ENCODE results near the gene PPP1R9B. TPM values are rescaled to one million over a fixed set of nuclear protein-coding genes. Genes with fewer than 3 reads are reported as not detected.

Gene PPP1R9B
- total RNA-seq, 1 donor from 2014 or later: 73.6 TPM

DNA sequence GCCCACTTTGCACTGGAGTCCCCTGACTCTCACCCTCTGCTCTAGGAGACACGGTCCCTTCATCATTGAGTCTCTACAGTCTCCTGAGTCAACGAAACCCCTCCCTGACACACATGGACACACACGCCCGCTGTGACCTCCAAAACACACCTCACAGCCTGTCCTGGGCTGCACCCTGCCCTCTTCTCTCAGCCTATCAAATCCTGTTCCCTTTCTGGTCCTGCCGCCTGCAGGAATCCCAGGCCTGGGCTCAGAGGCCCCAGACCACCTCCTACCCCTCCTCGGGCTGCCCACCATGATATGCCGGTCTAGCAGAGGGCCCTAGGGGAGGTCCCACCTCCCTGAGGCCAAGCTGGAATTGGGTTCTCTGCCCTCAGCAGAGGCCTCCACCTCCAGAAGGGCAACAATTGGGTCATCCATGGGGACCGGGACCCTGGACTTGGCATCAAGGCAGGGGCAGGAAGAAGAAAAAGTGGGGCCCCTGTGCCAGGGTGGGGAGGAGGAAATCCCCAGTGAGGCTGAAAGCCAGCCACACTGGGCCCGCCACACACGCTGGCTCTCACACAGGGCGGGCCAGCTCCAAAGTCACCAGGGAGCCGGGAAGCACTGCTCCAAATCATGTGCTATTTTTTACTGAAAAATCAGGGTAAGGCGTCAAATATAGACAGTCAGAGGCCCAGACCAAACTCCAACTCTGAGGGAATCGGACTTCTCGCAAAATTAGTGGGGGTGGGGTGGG lies 3.4 kb downstream of the PPP1R9B start:
- Mint-ChIP-seq H3K27ac (ENCODE audit: unreplicated experiment) (peak overlapping the region; percentile 58), H3K4me3 (ENCODE audit: unreplicated experiment) (peak overlapping the region; percentile 92), H3K36me3 (ENCODE audit: low read depth, unreplicated experiment) (peaks cover 27% of the 10 kb centered on the region), H3K9me3 (ENCODE audit: unreplicated experiment) (no peaks in the 10 kb centered on the region), H3K4me1 (ENCODE audit: low read depth, unreplicated experiment) (peaks cover 13% of the 10 kb centered on the region), H3K27me3 (ENCODE audit: low read depth, unreplicated experiment) (no peaks in the 10 kb centered on the region)
- peak overlapping the region; percentile 89 for H3K4me2 ChIP-seq (ENCODE audit: low read length)
- peak overlapping the region; percentile 71 for H3K9ac ChIP-seq (ENCODE audit: low read length)
- H3K4me3 ChIP-seq (ENCODE audit: insufficient read depth, low read depth, low read length): peak overlapping the region; percentile 71
- H3K27ac ChIP-seq (ENCODE audit: low read depth, low read length): peak overlapping the region; percentile 0
- H2AFZ ChIP-seq (ENCODE audit: low read depth, low read length): no peak overlapping the region
- H3K27me3 ChIP-seq (ENCODE audit: insufficient read depth, low read length): no peaks in the 10 kb centered on the region
- DNase-seq (ENCODE audit: low read depth): no peak
- peaks cover 85% of the 10 kb centered on the region for H3K79me2 ChIP-seq (ENCODE audit: insufficient read depth, low read length)
- H4K20me1 ChIP-seq (ENCODE audit: insufficient read depth, low read length): peaks cover 71% of the 10 kb centered on the region
- no peaks in the 10 kb centered on the region for H3K9me3 ChIP-seq (ENCODE audit: insufficient read depth, low read depth, low read length)
- FAIRE-seq: no peak
- TF ChIP-seq, protein P1, sequence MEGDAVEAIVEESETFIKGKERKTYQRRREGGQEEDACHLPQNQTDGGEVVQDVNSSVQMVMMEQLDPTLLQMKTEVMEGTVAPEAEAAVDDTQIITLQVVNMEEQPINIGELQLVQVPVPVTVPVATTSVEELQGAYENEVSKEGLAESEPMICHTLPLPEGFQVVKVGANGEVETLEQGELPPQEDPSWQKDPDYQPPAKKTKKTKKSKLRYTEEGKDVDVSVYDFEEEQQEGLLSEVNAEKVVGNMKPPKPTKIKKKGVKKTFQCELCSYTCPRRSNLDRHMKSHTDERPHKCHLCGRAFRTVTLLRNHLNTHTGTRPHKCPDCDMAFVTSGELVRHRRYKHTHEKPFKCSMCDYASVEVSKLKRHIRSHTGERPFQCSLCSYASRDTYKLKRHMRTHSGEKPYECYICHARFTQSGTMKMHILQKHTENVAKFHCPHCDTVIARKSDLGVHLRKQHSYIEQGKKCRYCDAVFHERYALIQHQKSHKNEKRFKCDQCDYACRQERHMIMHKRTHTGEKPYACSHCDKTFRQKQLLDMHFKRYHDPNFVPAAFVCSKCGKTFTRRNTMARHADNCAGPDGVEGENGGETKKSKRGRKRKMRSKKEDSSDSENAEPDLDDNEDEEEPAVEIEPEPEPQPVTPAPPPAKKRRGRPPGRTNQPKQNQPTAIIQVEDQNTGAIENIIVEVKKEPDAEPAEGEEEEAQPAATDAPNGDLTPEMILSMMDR (IDR thresholded peaks at IDR 0.05; ENCODE audit: insufficient read depth, low read depth, low read length): no peak
- no peak for TF ChIP-seq EZH2 (IDR thresholded peaks at IDR 0.05; ENCODE audit: insufficient read depth, low read length)
- H3K4me1 ChIP-seq (ENCODE audit: insufficient read depth, low read length): peaks cover 34% of the 10 kb centered on the region
- H3K36me3 ChIP-seq (ENCODE audit: insufficient read depth, low read length): peaks cover 15% of the 10 kb centered on the region

DNA sequence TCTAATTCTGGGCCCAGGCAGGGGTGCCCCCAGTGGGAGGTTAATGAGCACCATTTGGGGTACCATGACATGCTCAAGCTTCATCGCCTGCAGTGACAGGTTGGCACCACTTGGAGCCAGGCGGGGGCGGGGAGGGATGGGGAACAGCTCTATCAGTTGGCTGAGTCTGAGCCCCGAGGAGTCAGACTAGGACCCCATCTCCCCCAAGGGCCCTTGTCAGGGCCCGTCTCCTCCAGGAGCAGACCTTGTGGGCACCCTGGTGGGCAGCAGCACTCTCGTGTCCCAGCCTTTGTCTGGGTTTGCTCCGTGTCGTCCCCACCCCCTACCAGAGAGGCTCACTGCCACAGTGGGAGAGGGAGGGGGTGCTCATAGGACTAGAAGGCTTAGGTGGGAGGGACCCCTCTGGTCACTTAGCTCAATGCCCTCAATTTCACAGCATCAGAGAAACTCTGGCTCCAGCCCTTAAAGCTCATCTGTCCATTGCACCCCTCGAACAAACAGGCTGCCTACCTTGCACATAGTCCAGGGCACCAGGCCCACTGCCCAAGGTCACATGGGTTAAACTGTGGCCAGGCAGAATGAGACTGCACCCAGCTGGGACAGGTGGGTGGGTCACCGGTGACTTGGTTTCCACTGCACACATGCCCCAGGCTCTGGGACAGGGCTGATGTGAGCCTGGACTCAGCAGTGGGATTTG lies 4.1 kb downstream of the PPP1R9B start:
- Mint-ChIP-seq H3K27me3 (ENCODE audit: low read depth, unreplicated experiment) (no peaks in the 10 kb centered on the region), H3K27ac (ENCODE audit: unreplicated experiment) (no peak overlapping the region)
- no peak for FAIRE-seq

More for the DNA sequence above, 4.1 kb downstream of the PPP1R9B start:
- Histone ChIP-seq H4K20me1 (ENCODE audit: insufficient read depth, low read length) (peaks cover 78% of the 10 kb centered on the region), H3K9ac (ENCODE audit: low read length) (peak overlapping the region; percentile 71), H3K4me2 (ENCODE audit: low read length) (peak overlapping the region; percentile 89), H3K79me2 (ENCODE audit: insufficient read depth, low read length) (peaks cover 91% of the 10 kb centered on the region), H3K36me3 (ENCODE audit: insufficient read depth, low read length) (peaks cover 21% of the 10 kb centered on the region), H3K27ac (ENCODE audit: low read depth, low read length) (no peak overlapping the region), H2AFZ (ENCODE audit: low read depth, low read length) (no peak overlapping the region), H3K9me3 (ENCODE audit: insufficient read depth, low read depth, low read length) (no peaks in the 10 kb centered on the region), H3K4me1 (ENCODE audit: insufficient read depth, low read length) (peaks cover 28% of the 10 kb centered on the region), H3K27me3 (ENCODE audit: insufficient read depth, low read length) (no peaks in the 10 kb centered on the region), H3K4me3 (ENCODE audit: insufficient read depth, low read depth, low read length) (peak overlapping the region; percentile 71)
- H3K4me3 Mint-ChIP-seq (ENCODE audit: unreplicated experiment): peak overlapping the region; percentile 92
- no peaks in the 10 kb centered on the region for H3K9me3 Mint-ChIP-seq (ENCODE audit: unreplicated experiment)
- DNase-seq (ENCODE audit: low read depth): no peak
- H3K36me3 Mint-ChIP-seq (ENCODE audit: low read depth, unreplicated experiment): peaks cover 33% of the 10 kb centered on the region
- H3K4me1 Mint-ChIP-seq (ENCODE audit: low read depth, unreplicated experiment): peaks cover 13% of the 10 kb centered on the region
- TF ChIP-seq EZH2 (IDR thresholded peaks at IDR 0.05; ENCODE audit: insufficient read depth, low read length): no peak
- TF ChIP-seq, protein P1 (IDR thresholded peaks at IDR 0.05; ENCODE audit: insufficient read depth, low read depth, low read length): no peak

All from astrocyte (in vitro differentiated cells and primary cell).